Activated T-cell treated with anti-CD3 and anti-CD28 coated beads, Interleukin-2, amount 50 U/mL, for 48 hours (primary cell): Measurements from ENCODE around the gene BTBD18.
"Not testable (repeated sequence)": the region's sequence is repeated elsewhere in the genome, so short reads cannot be mapped to it uniquely, and the experiment has no call there.

Experiments
- DNase-seq, 2 experiments: peaks; one replicate each; pipeline ENCODE4 v3.0.0-alpha.2; 2020

The BTBD18 gene

GRCh38 chr11:57727185-57727584, 24.4 kb downstream of the BTBD18 start:
- no peak for DNase-seq

- DNase-seq: not testable (repeated sequence)
Measured at GRCh38 chr11:57716726-57717125, 34.9 kb downstream of the BTBD18 start.

- DNase-seq: no peak
Measured at GRCh38 chr11:57713835-57714234, 37.8 kb downstream of the BTBD18 start.

- DNase-seq: peak; percentile 90 to 92
Measured at GRCh38 chr11:57712256-57713150, 39.1 kb downstream of the BTBD18 start, which contains the start of gene TMX2. Gene TMX2 (plus strand): TSS chr11:57712593. CDS start chr11:57712619, 26 bp downstream.

- peak; percentile 83 to 84 for DNase-seq
Measured at GRCh38 chr11:57711414-57712255, 40.0 kb downstream of the BTBD18 start, which contains the start of gene MED19. Gene MED19 (minus strand): TSS chr11:57712215. CDS start chr11:57712179, 36 bp downstream.

- no peak for DNase-seq
Measured at GRCh38 chr11:57709802-57710367, 41.7 kb downstream of the BTBD18 start.

- not testable (repeated sequence) for DNase-seq
Measured at GRCh38 chr11:57705432-57705831, 46.2 kb downstream of the BTBD18 start.

- no peak for DNase-seq
Measured at GRCh38 chr11:57704932-57705331, 46.7 kb downstream of the BTBD18 start.

GRCh38 chr11:57703341-57703740, 48.3 kb downstream of the BTBD18 start:
- DNase-seq: no peak

GRCh38 chr11:57700425-57700824, 51.2 kb downstream of the BTBD18 start:
- no peak for DNase-seq

- no peak for DNase-seq
Measured at GRCh38 chr11:57699813-57700212, 51.8 kb downstream of the BTBD18 start.

GRCh38 chr11:57698843-57699365, 52.7 kb downstream of the BTBD18 start:
- no peak for DNase-seq
